Transverse colon (tissue), 3 donors: Measurements from ENCODE around the gene RAI2.

Experiments used
- CTCF ChIP-seq, 5 experiments: fragments of 200-600 bp in 3 of 5; fragments of 450-650 bp in 2 of 5; sonication (generic) in 3 of 5; IDR thresholded peaks; 1 replicate in 2 of 5; 2 replicates in 3 of 5; pipeline ENCODE4 v1.5.1; 2016 to 2017; ENCODE audit warnings: antibody characterized with exemption in 5 of 5, inconsistent platforms in 3 of 5, mild to moderate bottlenecking in 2 of 5, moderate library complexity in 1 of 5
- POLR2A ChIP-seq: fragments of 450-650 bp; IDR thresholded peaks from one replicate; pipeline ENCODE4 v1.6.1; 2016; ENCODE audit warnings: antibody characterized with exemption, mild to moderate bottlenecking, moderate library complexity

DNA sequence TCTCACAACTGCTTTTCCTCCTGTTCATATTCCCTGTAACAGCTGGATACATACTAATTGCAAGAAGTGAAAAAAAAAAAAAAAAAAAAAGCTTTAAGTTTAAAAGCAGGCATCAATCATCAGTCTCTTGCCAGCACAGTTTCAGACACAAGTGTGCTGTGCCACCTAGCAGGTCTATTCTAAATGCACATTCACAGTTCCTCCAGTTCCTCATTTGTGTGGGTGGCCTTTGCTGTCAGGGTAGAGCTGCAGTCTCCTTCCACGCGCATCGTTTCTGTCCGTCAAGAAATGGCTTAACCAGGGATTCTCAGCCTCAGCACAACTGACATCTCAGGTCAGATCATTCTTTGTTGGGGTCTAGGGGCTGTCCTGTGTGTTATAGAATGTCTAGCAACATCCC, 62.2 kb downstream of the RAI2 start:
- TF ChIP-seq CTCF (IDR thresholded peaks at IDR 0.05) (no peak), POLR2A (no peak)
